ENCODE measurements around the gene FIBCD1.

DNA sequence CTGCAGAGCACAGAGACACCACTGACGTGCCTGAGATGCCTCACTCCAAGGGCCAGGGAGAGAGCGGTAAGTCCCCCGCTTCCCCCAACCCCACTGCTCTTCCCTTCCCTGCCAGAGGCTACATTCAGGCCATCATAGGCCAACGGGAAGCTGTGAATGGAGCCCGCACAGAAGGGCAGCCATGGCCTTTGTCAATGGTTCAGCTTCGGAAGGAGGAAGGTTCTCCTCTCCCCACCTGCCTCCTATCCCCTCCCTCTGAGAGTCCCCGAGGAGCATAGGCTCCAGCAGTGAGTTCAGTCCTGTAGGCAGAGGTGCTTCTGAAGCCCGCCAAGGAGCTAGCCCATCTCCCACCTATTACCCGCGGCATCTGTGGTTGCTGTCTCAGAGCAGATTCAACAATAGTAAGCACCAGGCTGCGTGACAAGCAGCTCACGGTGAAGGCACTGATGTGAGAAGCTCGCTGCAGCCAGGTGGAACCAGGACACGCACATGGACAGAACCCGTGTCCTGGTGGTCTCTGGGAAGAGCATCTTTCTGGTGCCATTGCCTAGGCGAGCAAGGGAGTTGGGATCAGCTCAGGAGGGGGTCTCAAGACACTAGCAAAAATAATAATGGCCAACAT is 58.3 kb downstream of the FIBCD1 start:
- no peak for TF ChIP-seq FOXP1 (CRISPR knock-in tag; IDR thresholded peaks at IDR 0.05; ENCODE audit: borderline replicate concordance)
- TF ChIP-seq, protein P1, sequence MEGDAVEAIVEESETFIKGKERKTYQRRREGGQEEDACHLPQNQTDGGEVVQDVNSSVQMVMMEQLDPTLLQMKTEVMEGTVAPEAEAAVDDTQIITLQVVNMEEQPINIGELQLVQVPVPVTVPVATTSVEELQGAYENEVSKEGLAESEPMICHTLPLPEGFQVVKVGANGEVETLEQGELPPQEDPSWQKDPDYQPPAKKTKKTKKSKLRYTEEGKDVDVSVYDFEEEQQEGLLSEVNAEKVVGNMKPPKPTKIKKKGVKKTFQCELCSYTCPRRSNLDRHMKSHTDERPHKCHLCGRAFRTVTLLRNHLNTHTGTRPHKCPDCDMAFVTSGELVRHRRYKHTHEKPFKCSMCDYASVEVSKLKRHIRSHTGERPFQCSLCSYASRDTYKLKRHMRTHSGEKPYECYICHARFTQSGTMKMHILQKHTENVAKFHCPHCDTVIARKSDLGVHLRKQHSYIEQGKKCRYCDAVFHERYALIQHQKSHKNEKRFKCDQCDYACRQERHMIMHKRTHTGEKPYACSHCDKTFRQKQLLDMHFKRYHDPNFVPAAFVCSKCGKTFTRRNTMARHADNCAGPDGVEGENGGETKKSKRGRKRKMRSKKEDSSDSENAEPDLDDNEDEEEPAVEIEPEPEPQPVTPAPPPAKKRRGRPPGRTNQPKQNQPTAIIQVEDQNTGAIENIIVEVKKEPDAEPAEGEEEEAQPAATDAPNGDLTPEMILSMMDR (IDR thresholded peaks at IDR 0.05) = no peak
- TF ChIP-seq SOX15 (CRISPR knock-in tag; IDR thresholded peaks at IDR 0.05) = no peak
- TF ChIP-seq NR3C1 (CRISPR knock-in tag; conservative IDR thresholded peaks at IDR 0.05; ENCODE audit: low read depth) = no peak
- TF ChIP-seq NFYB (CRISPR knock-in tag; conservative IDR thresholded peaks at IDR 0.05; ENCODE audit: low read depth) = no peak
- TF ChIP-seq, protein P2, sequence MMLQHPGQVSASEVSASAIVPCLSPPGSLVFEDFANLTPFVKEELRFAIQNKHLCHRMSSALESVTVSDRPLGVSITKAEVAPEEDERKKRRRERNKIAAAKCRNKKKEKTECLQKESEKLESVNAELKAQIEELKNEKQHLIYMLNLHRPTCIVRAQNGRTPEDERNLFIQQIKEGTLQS (CRISPR knock-in tag; conservative IDR thresholded peaks at IDR 0.05) = no peak
- no peak for TF ChIP-seq IRF2 (CRISPR knock-in tag; IDR thresholded peaks at IDR 0.05; ENCODE audit: borderline replicate concordance, low read depth)
- no peak for TF ChIP-seq ZNF232 (CRISPR knock-in tag; IDR thresholded peaks at IDR 0.05)
- TF ChIP-seq, protein P3, sequence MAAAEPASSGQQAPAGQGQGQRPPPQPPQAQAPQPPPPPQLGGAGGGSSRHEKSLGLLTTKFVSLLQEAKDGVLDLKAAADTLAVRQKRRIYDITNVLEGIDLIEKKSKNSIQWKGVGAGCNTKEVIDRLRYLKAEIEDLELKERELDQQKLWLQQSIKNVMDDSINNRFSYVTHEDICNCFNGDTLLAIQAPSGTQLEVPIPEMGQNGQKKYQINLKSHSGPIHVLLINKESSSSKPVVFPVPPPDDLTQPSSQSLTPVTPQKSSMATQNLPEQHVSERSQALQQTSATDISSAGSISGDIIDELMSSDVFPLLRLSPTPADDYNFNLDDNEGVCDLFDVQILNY (CRISPR knock-in tag; IDR thresholded peaks at IDR 0.05) = no peak
- TF ChIP-seq, protein P4, sequence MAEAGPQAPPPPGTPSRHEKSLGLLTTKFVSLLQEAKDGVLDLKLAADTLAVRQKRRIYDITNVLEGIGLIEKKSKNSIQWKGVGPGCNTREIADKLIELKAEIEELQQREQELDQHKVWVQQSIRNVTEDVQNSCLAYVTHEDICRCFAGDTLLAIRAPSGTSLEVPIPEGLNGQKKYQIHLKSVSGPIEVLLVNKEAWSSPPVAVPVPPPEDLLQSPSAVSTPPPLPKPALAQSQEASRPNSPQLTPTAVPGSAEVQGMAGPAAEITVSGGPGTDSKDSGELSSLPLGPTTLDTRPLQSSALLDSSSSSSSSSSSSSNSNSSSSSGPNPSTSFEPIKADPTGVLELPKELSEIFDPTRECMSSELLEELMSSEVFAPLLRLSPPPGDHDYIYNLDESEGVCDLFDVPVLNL (CRISPR knock-in tag; IDR thresholded peaks at IDR 0.05; ENCODE audit: borderline replicate concordance, low read depth) = no peak
- TF ChIP-seq CREB1 (CRISPR knock-in tag; IDR thresholded peaks at IDR 0.05) = no peak
